Measurements from ENCODE around the gene RGL1. TPM values are rescaled to one million over a fixed set of nuclear protein-coding genes. Genes with fewer than 3 reads are reported as not detected.
"Not testable (repeated sequence)": the region's sequence is repeated elsewhere in the genome, so short reads cannot be mapped to it uniquely, and the experiment has no call there.

The RGL1 gene
- total RNA-seq, 1 donor from 2014 or later: 20.9 TPM

DNA sequence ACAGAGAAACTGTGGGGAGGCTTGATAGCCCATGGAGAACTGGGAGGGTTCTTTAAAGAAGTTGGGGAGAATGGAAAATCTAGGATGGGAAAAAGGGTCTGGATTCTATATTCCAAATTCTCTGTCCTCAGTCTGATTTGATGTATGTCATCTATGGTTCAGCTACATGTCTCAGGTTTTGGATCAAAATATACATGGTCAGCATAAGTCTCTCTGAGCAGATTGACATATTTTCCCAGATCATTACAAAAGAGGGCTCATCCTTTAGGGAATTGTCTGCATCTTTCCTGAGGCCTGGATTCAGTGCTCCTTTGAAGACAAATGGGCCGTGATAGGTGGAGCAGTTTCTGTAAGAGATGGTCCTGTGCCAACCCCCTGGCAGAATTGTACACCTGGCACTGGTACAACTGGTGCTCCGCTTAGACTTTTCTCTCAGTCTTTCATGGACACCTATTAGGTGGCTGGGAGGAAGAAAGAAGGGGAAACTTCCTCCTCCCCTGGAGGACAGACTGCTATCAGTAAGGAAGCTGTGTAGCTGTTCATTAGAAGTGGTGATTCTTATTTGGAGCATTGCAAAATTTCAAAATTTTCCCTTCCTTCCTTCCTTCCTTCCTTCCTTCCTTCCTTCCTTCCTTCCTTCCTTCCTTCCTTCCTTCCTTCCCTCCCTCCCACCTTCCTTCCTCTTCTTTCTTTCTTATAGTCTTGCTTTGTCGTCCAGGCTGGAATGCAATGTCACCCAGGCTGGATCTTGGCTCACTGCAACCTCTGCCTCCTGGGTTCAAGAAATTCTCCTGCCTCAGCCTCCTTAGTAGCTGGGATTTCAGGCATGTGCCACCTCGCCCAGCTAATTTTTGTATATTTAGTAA lies 26.1 kb upstream of the RGL1 start:
- Mint-ChIP-seq H3K4me1 (ENCODE audit: low read depth) (peaks cover 32% of the 10 kb centered on the region), H3K27me3 (ENCODE audit: low read depth) (no peaks in the 10 kb centered on the region), H3K36me3 (ENCODE audit: low read depth) (peaks cover 6% of the 10 kb centered on the region), H3K27ac (ENCODE audit: unreplicated experiment) (no peak overlapping the region), H3K4me3 (ENCODE audit: unreplicated experiment) (no peak overlapping the region), H3K9me3 (ENCODE audit: low read depth) (peaks cover 9% of the 10 kb centered on the region)
- no peak for DNase-seq (ENCODE audit: low spot score)
- TF ChIP-seq, protein P1, sequence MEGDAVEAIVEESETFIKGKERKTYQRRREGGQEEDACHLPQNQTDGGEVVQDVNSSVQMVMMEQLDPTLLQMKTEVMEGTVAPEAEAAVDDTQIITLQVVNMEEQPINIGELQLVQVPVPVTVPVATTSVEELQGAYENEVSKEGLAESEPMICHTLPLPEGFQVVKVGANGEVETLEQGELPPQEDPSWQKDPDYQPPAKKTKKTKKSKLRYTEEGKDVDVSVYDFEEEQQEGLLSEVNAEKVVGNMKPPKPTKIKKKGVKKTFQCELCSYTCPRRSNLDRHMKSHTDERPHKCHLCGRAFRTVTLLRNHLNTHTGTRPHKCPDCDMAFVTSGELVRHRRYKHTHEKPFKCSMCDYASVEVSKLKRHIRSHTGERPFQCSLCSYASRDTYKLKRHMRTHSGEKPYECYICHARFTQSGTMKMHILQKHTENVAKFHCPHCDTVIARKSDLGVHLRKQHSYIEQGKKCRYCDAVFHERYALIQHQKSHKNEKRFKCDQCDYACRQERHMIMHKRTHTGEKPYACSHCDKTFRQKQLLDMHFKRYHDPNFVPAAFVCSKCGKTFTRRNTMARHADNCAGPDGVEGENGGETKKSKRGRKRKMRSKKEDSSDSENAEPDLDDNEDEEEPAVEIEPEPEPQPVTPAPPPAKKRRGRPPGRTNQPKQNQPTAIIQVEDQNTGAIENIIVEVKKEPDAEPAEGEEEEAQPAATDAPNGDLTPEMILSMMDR (IDR thresholded peaks at IDR 0.05): no peak

DNA sequence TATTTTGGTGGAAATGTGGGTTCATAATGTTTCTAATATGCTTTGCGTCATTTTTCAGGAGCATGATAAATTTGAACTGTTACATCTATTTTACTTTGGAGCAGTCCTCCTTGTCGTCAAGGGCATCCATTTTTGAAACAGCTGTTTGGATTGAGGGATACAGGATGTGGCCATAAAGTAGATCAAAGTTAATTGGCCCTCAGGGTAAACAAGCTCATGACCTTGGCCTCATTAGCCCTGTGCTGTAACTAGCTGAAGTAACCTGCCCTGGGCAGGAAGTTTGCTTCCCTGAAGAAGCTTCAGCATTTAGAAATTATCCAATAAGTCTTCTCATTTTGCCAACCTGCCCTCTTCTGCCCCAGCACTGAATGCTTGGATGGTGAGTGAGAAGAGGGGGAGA lies 24.8 kb upstream of the RGL1 start:
- Mint-ChIP-seq H3K36me3 (ENCODE audit: low read depth) (no peaks in the 10 kb centered on the region), H3K27ac (ENCODE audit: unreplicated experiment) (no peak overlapping the region), H3K27me3 (ENCODE audit: low read depth) (no peaks in the 10 kb centered on the region), H3K4me3 (ENCODE audit: unreplicated experiment) (no peak overlapping the region), H3K9me3 (ENCODE audit: low read depth) (peaks cover 3% of the 10 kb centered on the region), H3K4me1 (ENCODE audit: low read depth) (peaks cover 41% of the 10 kb centered on the region)
- DNase-seq (ENCODE audit: low spot score): no peak
- TF ChIP-seq, protein P1 (IDR thresholded peaks at IDR 0.05): no peak

DNA sequence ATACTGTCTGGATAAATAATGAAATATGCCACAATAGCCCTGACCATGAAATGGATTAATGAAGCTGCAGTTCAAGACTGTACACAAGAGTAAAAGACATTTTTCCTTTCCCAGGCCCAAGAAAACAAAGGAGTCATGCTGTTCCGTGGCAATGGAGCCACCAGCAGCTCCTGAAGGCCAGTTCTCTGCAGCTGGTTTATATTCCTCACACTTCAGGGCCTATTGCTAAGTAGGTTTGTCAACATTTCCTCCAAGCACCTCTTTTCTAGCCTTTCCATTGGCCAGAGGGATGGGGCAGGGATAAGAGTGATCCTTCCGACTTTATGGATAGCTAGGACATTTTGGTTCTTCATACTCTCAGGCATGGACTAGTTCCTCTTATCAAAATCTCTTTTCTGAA lies 24.2 kb upstream of the RGL1 start:
- Mint-ChIP-seq H3K9me3 (ENCODE audit: low read depth) (no peaks in the 10 kb centered on the region), H3K36me3 (ENCODE audit: low read depth) (no peaks in the 10 kb centered on the region), H3K4me3 (ENCODE audit: unreplicated experiment) (no peak overlapping the region), H3K27ac (ENCODE audit: unreplicated experiment) (no peak overlapping the region), H3K27me3 (ENCODE audit: low read depth) (no peaks in the 10 kb centered on the region), H3K4me1 (ENCODE audit: low read depth) (peaks cover 41% of the 10 kb centered on the region)
- TF ChIP-seq, protein P1 (IDR thresholded peaks at IDR 0.05): no peak
- DNase-seq (ENCODE audit: low spot score): no peak

DNA sequence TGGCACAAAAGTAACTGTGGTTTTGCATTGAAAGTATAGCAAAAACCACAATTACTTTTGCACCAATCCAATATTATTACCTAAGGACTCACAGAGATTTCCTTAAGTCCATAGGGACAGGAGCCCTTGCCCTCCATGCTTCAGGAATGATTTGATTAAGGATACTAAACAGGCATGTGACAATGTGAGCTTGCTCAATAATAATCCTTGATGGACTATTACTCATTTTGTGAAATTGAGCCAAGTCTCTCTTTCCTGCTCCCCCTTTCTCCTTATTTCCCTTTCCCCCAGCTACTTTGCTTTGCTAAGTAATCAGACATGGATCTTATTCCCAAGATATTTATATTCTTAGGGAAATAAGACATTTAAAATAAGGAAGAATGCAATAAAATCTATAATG lies 21.6 kb upstream of the RGL1 start:
- H3K9me3 Mint-ChIP-seq (ENCODE audit: low read depth): no peaks in the 10 kb centered on the region
- DNase-seq (ENCODE audit: low spot score): no peak
- TF ChIP-seq, protein P1 (IDR thresholded peaks at IDR 0.05): no peak

DNA sequence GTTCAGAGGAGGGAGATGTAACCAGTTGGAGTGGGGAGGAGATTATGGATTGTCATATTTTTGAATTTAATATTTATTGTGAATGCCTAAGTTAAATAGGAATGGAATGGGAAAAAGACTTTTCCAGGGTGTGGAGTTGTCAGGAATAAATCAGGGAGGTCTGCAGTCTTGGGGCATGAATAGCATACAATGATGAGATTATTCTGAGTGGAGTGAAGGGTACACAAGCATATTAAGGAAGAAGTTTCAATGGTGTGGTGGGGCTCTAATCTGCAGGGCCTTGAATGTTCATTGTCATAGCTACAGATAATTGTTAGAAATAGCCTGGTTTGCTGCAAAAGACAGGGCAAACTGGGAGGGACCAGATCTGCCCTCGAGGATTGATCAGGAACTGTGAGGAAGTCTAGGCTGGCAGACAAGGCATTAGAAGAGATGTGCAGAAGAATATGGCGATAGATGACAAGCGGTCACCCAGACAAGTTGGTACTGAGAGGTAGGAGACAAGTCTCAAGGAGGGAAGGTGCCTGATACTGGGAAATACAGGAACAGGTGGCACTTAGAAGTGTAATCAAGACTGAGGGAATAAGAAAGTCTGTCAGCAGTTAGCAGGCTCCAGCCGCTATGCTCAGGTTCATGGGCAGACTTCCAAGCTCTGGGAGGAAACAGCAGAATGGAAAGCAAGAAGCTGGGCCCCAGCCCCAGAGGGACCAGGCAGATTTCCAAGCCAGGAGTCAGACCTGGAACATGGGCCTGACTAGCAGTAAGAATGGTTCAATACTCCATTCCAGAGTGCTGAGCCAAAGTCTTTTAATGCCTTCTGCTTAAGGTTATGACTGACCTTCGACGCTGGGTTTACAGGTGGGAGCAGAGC lies 20.9 kb upstream of the RGL1 start:
- peak overlapping the region; percentile 22 for H3K27ac Mint-ChIP-seq (ENCODE audit: unreplicated experiment)
- H3K4me3 Mint-ChIP-seq (ENCODE audit: unreplicated experiment): no peak overlapping the region
- H3K4me1 Mint-ChIP-seq (ENCODE audit: low read depth): peaks cover 22% of the 10 kb centered on the region
- H3K9me3 Mint-ChIP-seq (ENCODE audit: low read depth): no peaks in the 10 kb centered on the region
- DNase-seq (ENCODE audit: low spot score): no peak
- H3K36me3 Mint-ChIP-seq (ENCODE audit: low read depth): no peaks in the 10 kb centered on the region
- H3K27me3 Mint-ChIP-seq (ENCODE audit: low read depth): no peaks in the 10 kb centered on the region
- TF ChIP-seq, protein P1 (IDR thresholded peaks at IDR 0.05): no peak

More for the DNA sequence above, 21.6 kb upstream of the RGL1 start:
- Mint-ChIP-seq H3K4me3 (ENCODE audit: unreplicated experiment) (no peak overlapping the region), H3K27me3 (ENCODE audit: low read depth) (no peaks in the 10 kb centered on the region), H3K36me3 (ENCODE audit: low read depth) (no peaks in the 10 kb centered on the region), H3K4me1 (ENCODE audit: low read depth) (peaks cover 22% of the 10 kb centered on the region), H3K27ac (ENCODE audit: unreplicated experiment) (peak overlapping the region; percentile 4)

DNA sequence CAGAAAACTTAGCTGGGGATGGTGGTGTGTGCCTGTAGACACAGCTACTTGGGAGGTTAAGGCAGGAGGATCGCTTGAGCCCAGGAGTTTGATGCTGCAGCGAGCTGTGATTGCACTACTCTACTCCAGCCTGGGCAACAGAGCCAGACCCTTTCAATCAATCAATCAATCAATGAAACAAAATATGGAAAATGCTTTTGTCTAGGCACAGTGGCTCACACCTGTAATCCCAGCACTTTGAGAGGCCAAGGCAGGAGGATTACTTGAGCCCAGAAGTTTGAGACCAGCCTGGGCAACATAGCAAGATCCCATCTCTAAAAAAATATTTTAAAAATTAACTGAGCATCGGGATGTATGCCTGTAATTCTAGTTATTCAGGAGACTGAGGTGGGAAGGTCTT lies 19.0 kb upstream of the RGL1 start:
- H3K9me3 Mint-ChIP-seq (ENCODE audit: low read depth); H3K4me3 Mint-ChIP-seq (ENCODE audit: unreplicated experiment): not testable (repeated sequence)

More for the DNA sequence above, 19.0 kb upstream of the RGL1 start:
- H3K4me1 Mint-ChIP-seq (ENCODE audit: low read depth): peaks cover 22% of the 10 kb centered on the region
- H3K36me3 Mint-ChIP-seq (ENCODE audit: low read depth); H3K27ac Mint-ChIP-seq (ENCODE audit: unreplicated experiment); DNase-seq (ENCODE audit: low spot score); H3K27me3 Mint-ChIP-seq (ENCODE audit: low read depth): not testable (repeated sequence)

Data from chondrocyte (in vitro differentiated cells).